Measurements from ENCODE around the gene GPR146. TPM values are rescaled to one million over a fixed set of nuclear protein-coding genes. Genes with fewer than 3 reads are reported as not detected.

Gene GPR146
- total RNA-seq, 4 donors from 2014 or later, result 8.7 to 49.4 (median 32.7) TPM

DNA sequence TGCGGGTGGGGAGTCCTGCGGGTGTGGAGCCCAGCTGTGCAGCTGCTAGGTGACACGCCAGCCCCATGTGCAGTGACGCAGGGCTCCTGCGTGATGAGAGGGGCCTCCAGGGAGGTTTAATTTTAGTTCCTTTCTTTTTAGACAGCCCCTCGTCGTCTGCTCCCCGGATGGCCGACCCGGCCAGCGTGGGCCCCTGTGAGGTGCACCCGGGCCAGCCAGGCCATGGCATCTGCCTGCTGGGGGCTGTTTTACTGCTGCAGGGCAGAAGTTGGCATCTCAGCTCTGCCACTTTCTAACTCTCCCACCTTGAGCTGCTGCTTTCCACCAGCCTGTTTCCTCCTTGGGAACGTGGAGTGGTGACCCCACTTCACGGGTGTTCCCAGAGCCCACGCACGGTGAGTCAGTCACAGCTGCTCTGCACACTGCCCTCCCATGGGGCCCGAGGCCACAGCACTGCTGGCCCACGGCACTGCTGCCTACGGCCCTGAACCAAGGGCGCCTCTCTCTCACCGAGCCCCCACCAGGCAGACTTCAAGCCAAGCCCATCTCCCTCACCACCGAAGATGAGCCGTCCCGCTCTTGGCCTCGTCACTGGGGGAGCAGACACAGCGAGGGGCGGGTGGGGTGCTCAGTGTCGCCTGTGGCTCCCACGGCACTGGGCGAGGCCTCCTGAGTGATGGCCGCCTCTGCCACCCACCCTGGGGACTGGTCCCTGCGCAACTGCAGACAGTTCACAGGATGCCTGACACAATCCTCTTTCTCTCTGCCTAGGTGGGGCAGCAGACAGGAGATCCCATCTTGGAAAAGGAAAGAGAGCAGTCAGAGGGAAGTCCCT lies 40.1 kb upstream of the GPR146 start:
- H3K4me1 ChIP-seq, result no peaks in the 10 kb centered on the region
- no peak overlapping the region for H3K27ac ChIP-seq
- H3K27me3 ChIP-seq, result no peaks in the 10 kb centered on the region
- H3K9me3 ChIP-seq, result no peaks in the 10 kb centered on the region
- TF ChIP-seq POLR2A (IDR thresholded peaks at IDR 0.05), result no peak
- TF ChIP-seq, protein P1, sequence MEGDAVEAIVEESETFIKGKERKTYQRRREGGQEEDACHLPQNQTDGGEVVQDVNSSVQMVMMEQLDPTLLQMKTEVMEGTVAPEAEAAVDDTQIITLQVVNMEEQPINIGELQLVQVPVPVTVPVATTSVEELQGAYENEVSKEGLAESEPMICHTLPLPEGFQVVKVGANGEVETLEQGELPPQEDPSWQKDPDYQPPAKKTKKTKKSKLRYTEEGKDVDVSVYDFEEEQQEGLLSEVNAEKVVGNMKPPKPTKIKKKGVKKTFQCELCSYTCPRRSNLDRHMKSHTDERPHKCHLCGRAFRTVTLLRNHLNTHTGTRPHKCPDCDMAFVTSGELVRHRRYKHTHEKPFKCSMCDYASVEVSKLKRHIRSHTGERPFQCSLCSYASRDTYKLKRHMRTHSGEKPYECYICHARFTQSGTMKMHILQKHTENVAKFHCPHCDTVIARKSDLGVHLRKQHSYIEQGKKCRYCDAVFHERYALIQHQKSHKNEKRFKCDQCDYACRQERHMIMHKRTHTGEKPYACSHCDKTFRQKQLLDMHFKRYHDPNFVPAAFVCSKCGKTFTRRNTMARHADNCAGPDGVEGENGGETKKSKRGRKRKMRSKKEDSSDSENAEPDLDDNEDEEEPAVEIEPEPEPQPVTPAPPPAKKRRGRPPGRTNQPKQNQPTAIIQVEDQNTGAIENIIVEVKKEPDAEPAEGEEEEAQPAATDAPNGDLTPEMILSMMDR (IDR thresholded peaks at IDR 0.05), result no peak
- peaks cover 4 to 7% of the 10 kb centered on the region in 2 donors for H3K36me3 ChIP-seq
- intact Hi-C loops (cut with DNase I), result no loop called here
- no peak overlapping the region for H3K4me3 ChIP-seq (replicated peaks in 1 of 3)
- DNase-seq, result no peak
- WGBS, 2 donors, result 79 to 89% methylated on average over 24 to 29 of the region's 32 CpGs

DNA sequence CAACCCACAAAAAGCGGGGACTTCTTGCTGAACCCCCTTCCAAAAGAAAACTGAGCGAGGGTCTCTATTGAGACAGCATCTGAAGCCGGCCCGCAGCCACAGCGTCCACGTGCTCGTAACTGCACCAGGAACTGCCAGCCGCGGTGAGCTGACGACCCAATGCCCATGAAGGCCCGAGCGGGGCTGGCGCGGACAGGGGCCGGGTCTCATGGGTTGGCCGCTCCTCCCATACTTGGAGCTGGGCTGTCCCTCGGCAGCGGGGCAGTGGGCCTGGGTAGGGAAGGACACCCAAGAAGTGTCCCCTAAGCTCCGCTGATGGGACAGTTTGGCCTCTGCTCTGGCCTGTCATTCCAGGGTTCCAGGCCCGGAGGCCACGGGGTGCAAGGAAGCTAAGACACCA lies 39.0 kb upstream of the GPR146 start:
- H3K4me1 ChIP-seq, result no peaks in the 10 kb centered on the region
- WGBS, 2 donors, result 90 to 100% methylated on average over 10 to 11 of the region's 21 CpGs
- TF ChIP-seq, protein P1 (IDR thresholded peaks at IDR 0.05), result no peak
- TF ChIP-seq POLR2A (IDR thresholded peaks at IDR 0.05), result no peak
- H3K9me3 ChIP-seq, result no peaks in the 10 kb centered on the region
- no peak for DNase-seq
- no peak overlapping the region for H3K4me3 ChIP-seq (replicated peaks in 1 of 3)
- peaks cover 4 to 13% of the 10 kb centered on the region in 2 donors for H3K36me3 ChIP-seq
- intact Hi-C loops (cut with DNase I), result no loop called here
- no peaks in the 10 kb centered on the region for H3K27me3 ChIP-seq
- H3K27ac ChIP-seq, result no peak overlapping the region

DNA sequence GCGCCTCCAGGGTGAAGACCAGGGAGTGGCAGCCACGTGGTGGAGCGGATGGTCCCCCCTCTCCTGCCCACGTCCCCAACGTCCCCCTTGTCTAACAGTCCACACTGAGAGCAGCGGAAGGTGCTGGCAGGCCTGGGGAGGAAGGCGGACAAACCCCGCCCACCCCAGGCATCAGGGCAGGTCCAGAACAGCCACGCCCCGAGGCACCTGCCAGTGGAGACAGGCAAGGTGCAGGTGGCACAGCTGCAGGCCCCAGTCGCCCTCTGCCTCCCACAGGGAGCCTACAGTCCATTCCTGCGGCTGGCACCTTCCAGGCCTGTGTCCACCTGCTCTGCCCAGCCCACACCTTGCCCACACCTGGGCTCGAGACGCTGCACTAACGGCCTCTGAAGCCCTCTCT lies 36.4 kb upstream of the GPR146 start:
- no peak overlapping the region for H3K4me3 ChIP-seq (replicated peaks in 1 of 3)

DNA sequence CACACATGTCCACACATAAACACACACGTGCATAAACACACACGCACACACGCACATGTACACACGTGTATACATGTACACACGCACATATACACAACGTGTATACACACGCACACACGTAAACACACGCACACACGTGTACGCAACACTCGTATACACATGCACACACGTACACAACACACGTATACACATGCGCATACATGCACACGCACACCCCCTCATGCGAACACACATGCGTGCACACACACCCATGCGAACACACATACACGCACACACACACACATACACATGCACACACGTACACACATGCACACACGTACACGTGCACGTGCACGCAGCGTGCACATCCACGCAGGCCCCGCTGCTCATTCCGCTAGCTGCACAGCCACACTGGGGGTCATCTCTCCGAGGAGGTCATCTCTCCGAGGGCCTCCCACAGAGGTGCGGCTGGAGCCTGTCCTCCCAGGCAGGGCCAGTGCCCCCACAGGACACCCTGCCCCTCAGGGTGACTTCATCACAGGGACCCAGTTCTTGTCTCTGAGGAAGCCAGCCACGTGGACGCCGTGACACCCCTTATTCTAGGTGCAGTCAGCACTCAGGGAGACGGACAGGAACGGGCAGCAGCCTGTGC lies 35.5 kb upstream of the GPR146 start:
- WGBS, 2 donors, result 93 to 97% methylated on average over 35 to 36 of the region's 37 CpGs
- Histone ChIP-seq H3K36me3 (peaks cover 4 to 13% of the 10 kb centered on the region in 2 donors), H3K4me1 (no peaks in the 10 kb centered on the region), H3K4me3 (replicated peaks in 1 of 3) (no peak overlapping the region), H3K27ac (no peak overlapping the region), H3K9me3 (no peaks in the 10 kb centered on the region), H3K27me3 (no peaks in the 10 kb centered on the region)
- intact Hi-C loops (cut with DNase I), result no loop called here
- no peak for DNase-seq
- TF ChIP-seq, protein P1 (IDR thresholded peaks at IDR 0.05), result no peak
- no peak for TF ChIP-seq POLR2A (IDR thresholded peaks at IDR 0.05)

More for the DNA sequence above, 36.4 kb upstream of the GPR146 start:
- Histone ChIP-seq H3K4me1 (no peaks in the 10 kb centered on the region), H3K27me3 (no peaks in the 10 kb centered on the region), H3K9me3 (no peaks in the 10 kb centered on the region), H3K27ac (no peak overlapping the region), H3K36me3 (peaks cover 4 to 13% of the 10 kb centered on the region in 2 donors)
- WGBS, 2 donors, result 80 to 93% methylated on average over 1 to 12 of the region's 15 CpGs
- no peak for DNase-seq
- intact Hi-C loops (cut with DNase I), result no loop called here
- no peak for TF ChIP-seq POLR2A (IDR thresholded peaks at IDR 0.05)
- TF ChIP-seq, protein P1 (IDR thresholded peaks at IDR 0.05), result no peak

DNA sequence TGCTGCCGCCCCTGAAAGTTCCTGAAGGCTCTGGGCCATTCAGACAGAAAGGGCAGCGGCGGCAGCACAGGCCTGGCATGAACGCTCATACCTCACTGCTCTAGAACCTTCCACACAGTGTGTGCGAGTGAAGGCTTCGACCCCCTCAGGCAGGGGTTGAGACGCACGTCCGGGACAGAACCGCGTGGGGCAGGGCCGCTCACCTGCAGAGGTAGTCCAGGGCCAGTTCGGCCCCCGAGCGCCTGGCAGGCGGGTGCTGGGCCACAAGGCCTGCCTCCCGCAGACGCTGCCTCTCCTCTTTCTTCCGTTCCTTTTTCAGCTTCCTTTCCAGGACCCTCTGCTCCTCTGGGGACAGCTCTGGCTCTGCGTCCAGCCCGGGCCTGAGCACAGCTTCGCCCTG lies 34.6 kb upstream of the GPR146 start:
- H3K36me3 ChIP-seq, result peaks cover 4 to 13% of the 10 kb centered on the region in 2 donors
- H3K4me3 ChIP-seq (replicated peaks in 1 of 3), result no peak overlapping the region
- H3K9me3 ChIP-seq, result no peaks in the 10 kb centered on the region
- no peaks in the 10 kb centered on the region for H3K4me1 ChIP-seq
- no peak overlapping the region for H3K27ac ChIP-seq
- 93 to 96% methylated on average over 16 to 19 of the region's 22 CpGs for WGBS, 2 donors
- no peak for DNase-seq
- H3K27me3 ChIP-seq, result no peaks in the 10 kb centered on the region
- TF ChIP-seq POLR2A (IDR thresholded peaks at IDR 0.05), result no peak
- TF ChIP-seq, protein P1 (IDR thresholded peaks at IDR 0.05), result no peak
- intact Hi-C loops (cut with DNase I), result no loop called here

All from thyroid gland (tissue), 4 donors.